ENCODE measurements around the gene LRMDA.

DNA sequence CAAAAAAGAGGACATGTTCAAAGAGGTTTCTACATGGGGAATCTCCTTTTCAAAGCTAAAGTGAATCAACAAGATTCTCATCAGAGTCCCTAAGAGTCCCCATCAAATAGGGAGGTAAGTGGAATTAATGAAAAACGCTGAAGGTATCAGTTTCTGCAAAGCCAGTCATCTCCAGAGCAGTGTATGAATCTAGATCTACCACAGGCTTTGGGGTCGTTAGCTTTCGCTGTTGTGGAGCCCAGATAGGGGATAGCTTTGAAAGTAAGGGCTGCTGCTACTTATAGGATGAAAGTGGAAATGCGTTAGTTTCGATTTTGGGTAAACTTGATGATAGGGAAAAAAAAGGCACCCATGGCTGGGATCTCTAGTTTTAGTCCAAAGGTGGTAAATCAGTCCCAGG lies 748.4 kb downstream of the LRMDA start:
- TF ChIP-seq, protein P1, sequence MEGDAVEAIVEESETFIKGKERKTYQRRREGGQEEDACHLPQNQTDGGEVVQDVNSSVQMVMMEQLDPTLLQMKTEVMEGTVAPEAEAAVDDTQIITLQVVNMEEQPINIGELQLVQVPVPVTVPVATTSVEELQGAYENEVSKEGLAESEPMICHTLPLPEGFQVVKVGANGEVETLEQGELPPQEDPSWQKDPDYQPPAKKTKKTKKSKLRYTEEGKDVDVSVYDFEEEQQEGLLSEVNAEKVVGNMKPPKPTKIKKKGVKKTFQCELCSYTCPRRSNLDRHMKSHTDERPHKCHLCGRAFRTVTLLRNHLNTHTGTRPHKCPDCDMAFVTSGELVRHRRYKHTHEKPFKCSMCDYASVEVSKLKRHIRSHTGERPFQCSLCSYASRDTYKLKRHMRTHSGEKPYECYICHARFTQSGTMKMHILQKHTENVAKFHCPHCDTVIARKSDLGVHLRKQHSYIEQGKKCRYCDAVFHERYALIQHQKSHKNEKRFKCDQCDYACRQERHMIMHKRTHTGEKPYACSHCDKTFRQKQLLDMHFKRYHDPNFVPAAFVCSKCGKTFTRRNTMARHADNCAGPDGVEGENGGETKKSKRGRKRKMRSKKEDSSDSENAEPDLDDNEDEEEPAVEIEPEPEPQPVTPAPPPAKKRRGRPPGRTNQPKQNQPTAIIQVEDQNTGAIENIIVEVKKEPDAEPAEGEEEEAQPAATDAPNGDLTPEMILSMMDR (conservative IDR thresholded peaks at IDR 0.05; ENCODE audit: low read depth, low read length), result no peak
- TF ChIP-seq MXI1 (IDR thresholded peaks at IDR 0.05; ENCODE audit: borderline replicate concordance, low read depth, low read length) (no peak), POLR2A (IDR thresholded peaks at IDR 0.05; ENCODE audit: low read depth, low read length) (no peak)
- TF ChIP-seq, protein P2, sequence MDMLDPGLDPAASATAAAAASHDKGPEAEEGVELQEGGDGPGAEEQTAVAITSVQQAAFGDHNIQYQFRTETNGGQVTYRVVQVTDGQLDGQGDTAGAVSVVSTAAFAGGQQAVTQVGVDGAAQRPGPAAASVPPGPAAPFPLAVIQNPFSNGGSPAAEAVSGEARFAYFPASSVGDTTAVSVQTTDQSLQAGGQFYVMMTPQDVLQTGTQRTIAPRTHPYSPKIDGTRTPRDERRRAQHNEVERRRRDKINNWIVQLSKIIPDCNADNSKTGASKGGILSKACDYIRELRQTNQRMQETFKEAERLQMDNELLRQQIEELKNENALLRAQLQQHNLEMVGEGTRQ (IDR thresholded peaks at IDR 0.05; ENCODE audit: low read depth, low read length), result no peak

Data from IMR-90 (cell line).